ENCODE data around the gene ATP11A.

Gene ATP11A

GRCh38 chr13:112752711-112753541 is 63.1 kb downstream of the ATP11A start:
- no peak overlapping the region for H3K4me3 ChIP-seq (replicated peaks; ENCODE audit: low read depth, low read length)
- DNase-seq (ENCODE audit: low read depth), result no peak
- TF ChIP-seq, protein P1, sequence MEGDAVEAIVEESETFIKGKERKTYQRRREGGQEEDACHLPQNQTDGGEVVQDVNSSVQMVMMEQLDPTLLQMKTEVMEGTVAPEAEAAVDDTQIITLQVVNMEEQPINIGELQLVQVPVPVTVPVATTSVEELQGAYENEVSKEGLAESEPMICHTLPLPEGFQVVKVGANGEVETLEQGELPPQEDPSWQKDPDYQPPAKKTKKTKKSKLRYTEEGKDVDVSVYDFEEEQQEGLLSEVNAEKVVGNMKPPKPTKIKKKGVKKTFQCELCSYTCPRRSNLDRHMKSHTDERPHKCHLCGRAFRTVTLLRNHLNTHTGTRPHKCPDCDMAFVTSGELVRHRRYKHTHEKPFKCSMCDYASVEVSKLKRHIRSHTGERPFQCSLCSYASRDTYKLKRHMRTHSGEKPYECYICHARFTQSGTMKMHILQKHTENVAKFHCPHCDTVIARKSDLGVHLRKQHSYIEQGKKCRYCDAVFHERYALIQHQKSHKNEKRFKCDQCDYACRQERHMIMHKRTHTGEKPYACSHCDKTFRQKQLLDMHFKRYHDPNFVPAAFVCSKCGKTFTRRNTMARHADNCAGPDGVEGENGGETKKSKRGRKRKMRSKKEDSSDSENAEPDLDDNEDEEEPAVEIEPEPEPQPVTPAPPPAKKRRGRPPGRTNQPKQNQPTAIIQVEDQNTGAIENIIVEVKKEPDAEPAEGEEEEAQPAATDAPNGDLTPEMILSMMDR (IDR thresholded peaks at IDR 0.05; ENCODE audit: low read length, missing control alignments), result no peak

DNA sequence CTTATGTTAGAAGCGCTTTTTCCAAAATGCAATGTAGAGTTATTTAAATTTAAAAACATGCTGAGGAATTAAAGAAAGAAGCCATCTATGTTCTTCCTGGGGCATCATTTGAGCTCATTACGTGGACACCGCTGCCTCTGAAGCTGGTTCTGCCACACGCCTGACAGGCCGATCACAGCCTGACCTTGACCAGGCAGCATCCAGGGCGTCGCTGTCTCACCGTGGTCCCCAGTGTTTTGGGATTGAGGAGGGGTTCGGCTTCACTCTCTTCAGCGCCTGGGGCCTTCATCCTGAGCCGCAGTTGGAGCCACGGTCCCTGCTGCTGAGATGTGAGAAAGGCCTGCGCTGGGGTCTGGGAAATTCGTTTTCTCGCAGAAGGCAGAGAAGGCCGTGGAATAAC is 64.0 kb downstream of the ATP11A start:
- DNase-seq (ENCODE audit: low read depth), result no peak
- TF ChIP-seq, protein P1 (IDR thresholded peaks at IDR 0.05; ENCODE audit: low read length, missing control alignments), result no peak
- H3K4me3 ChIP-seq (replicated peaks; ENCODE audit: low read depth, low read length), result no peak overlapping the region

- TF ChIP-seq, protein P1 (IDR thresholded peaks at IDR 0.05; ENCODE audit: low read length, missing control alignments), result no peak
- no peak for DNase-seq (ENCODE audit: low read depth)
- no peak overlapping the region for H3K4me3 ChIP-seq (replicated peaks; ENCODE audit: low read depth, low read length)
Observed at GRCh38 chr13:112754281-112755025, 64.6 kb downstream of the ATP11A start.

DNA sequence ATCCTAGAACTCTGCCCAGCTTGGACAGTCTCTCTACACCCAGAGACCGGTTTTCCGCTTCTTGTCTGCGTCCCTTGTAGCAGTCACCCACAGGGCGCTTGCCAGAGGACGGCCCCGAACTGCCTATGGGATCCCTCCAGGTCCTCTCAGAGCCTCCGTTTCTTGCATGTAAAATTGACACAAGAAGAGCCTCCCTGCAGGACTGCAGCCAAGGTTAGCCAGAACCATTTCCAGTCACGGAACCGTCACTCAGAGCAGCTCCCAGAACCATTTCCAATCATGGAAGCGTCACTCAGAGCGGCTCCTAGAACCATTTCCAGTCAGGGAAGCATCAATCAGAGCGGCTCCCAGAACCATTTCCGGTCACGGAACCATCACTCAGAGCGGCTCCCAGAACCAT is 65.5 kb downstream of the ATP11A start:
- TF ChIP-seq, protein P1 (IDR thresholded peaks at IDR 0.05; ENCODE audit: low read length, missing control alignments), result no peak
- no peak for DNase-seq (ENCODE audit: low read depth)
- no peak overlapping the region for H3K4me3 ChIP-seq (replicated peaks; ENCODE audit: low read depth, low read length)

DNA sequence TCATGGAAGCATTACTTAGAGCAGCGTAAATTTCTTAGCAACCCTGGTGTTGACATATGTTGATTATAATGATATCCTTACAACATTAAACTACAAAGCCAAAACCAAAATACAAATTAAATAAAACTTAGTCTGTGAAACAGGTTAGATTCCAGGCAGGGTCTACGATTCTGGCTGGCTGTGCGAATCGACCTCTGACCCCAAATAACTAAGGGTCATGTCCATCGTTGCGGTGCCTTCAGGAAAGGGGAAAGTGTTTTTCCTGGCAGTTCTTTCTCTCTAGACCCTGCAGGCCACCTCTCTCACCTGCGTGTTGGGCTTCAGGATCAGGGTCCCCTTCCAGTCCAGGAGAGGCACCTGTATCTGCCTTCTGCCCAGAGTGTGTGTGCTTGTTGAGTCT is 66.2 kb downstream of the ATP11A start:
- H3K4me3 ChIP-seq (replicated peaks; ENCODE audit: low read depth, low read length), result no peak overlapping the region
- TF ChIP-seq, protein P1 (IDR thresholded peaks at IDR 0.05; ENCODE audit: low read length, missing control alignments), result no peak
- no peak for DNase-seq (ENCODE audit: low read depth)

GRCh38 chr13:112756511-112756966 is 66.7 kb downstream of the ATP11A start:
- no peak overlapping the region for H3K4me3 ChIP-seq (replicated peaks; ENCODE audit: low read depth, low read length)
- no peak for DNase-seq (ENCODE audit: low read depth)
- TF ChIP-seq, protein P1 (IDR thresholded peaks at IDR 0.05; ENCODE audit: low read length, missing control alignments), result no peak

All from fibroblast of pulmonary artery (primary cell).